Stimulated activated naive CD8-positive, alpha-beta T cell treated with anti-CD3 and anti-CD28 coated beads, Interleukin-15, amount 100 ng/mL, for 72 hours (primary cell): Measurements from ENCODE around the gene GARS1.
A peak's percentile ranks its signal among the peaks of the same experiment; 100 is the strongest.

Source experiments
- ATAC-seq: fragments of 150-1000 bp; cut with Tn5 transposase; 2 replicates; pipeline ENCODE4 v1.10.0; 2021; ENCODE audit warnings: mild to moderate bottlenecking, moderate library complexity
- DNase-seq, 2 donors: peaks; one replicate each; pipeline ENCODE4 v3.0.0; 2021 to 2022
- H3K27ac Mint-ChIP-seq, 2 donors: one replicate each; pipeline ENCODE4 v1.8.0; 2022; ENCODE audit warnings: mild to moderate bottlenecking in 2 of 2, mixed read lengths in 2 of 2, moderate library complexity in 2 of 2
- H3K27me3 Mint-ChIP-seq: one replicate; pipeline ENCODE4 v1.8.0; 2022; ENCODE audit warnings: mixed read lengths
- H3K4me1 Mint-ChIP-seq: one replicate; pipeline ENCODE4 v1.8.0; 2022; ENCODE audit warnings: mild to moderate bottlenecking, mixed read lengths
- H3K4me3 Mint-ChIP-seq, 2 donors: one replicate each; pipeline ENCODE4 v1.8.0; 2022; ENCODE audit warnings: mild to moderate bottlenecking in 2 of 2, mixed read lengths in 2 of 2, moderate library complexity in 1 of 2
- H3K9me3 Mint-ChIP-seq, 2 donors: one replicate each; pipeline ENCODE4 v1.8.0; 2022; ENCODE audit warnings: mixed read lengths in 2 of 2

Gene GARS1

GRCh38 chr7:30667172-30667571 is 72.5 kb downstream of the GARS1 start:
- H3K27me3 Mint-ChIP-seq = no peaks in the 10 kb centered on the region
- ATAC-seq = no peak
- DNase-seq = no peak
- H3K4me1 Mint-ChIP-seq = no peaks in the 10 kb centered on the region
- no peak overlapping the region for H3K4me3 Mint-ChIP-seq
- H3K9me3 Mint-ChIP-seq = peaks cover 0 to 7% of the 10 kb centered on the region in 2 donors
- no peak overlapping the region for H3K27ac Mint-ChIP-seq

- ATAC-seq = no peak
- H3K27me3 Mint-ChIP-seq = no peaks in the 10 kb centered on the region
- no peak overlapping the region for H3K4me3 Mint-ChIP-seq
- peaks cover 0 to 7% of the 10 kb centered on the region in 2 donors for H3K9me3 Mint-ChIP-seq
- H3K4me1 Mint-ChIP-seq = no peaks in the 10 kb centered on the region
- no peak overlapping the region for H3K27ac Mint-ChIP-seq
- no peak for DNase-seq
Observed at GRCh38 chr7:30668102-30668501, 73.4 kb downstream of the GARS1 start.

GRCh38 chr7:30671793-30672465 is 77.3 kb downstream of the GARS1 start:
- Mint-ChIP-seq H3K9me3 (peaks cover 0 to 7% of the 10 kb centered on the region in 2 donors), H3K4me3 (no peak overlapping the region), H3K27me3 (peaks cover 13% of the 10 kb centered on the region), H3K4me1 (no peaks in the 10 kb centered on the region), H3K27ac (no peak overlapping the region)
- no peak for ATAC-seq
- DNase-seq = no peak

GRCh38 chr7:30674420-30674819 is 79.7 kb downstream of the GARS1 start:
- no peak for DNase-seq

GRCh38 chr7:30674876-30675275 is 80.2 kb downstream of the GARS1 start:
- Mint-ChIP-seq H3K27me3 (peaks cover 35% of the 10 kb centered on the region), H3K27ac (no peak overlapping the region), H3K4me3 (no peak overlapping the region), H3K4me1 (no peaks in the 10 kb centered on the region), H3K9me3 (peaks cover 0 to 7% of the 10 kb centered on the region in 2 donors)
- ATAC-seq = no peak
- no peak for DNase-seq

More at GRCh38 chr7:30674420-30674819, 79.7 kb downstream of the GARS1 start:
- H3K4me3 Mint-ChIP-seq = no peak overlapping the region
- no peak for ATAC-seq
- H3K4me1 Mint-ChIP-seq = no peaks in the 10 kb centered on the region
- H3K27ac Mint-ChIP-seq = no peak overlapping the region
- H3K27me3 Mint-ChIP-seq = peaks cover 33% of the 10 kb centered on the region
- H3K9me3 Mint-ChIP-seq = peaks cover 0 to 7% of the 10 kb centered on the region in 2 donors

GRCh38 chr7:30678805-30679204 is 84.1 kb downstream of the GARS1 start:
- Mint-ChIP-seq H3K27me3 (peaks cover 75% of the 10 kb centered on the region), H3K4me3 (no peak overlapping the region), H3K4me1 (peaks cover 17% of the 10 kb centered on the region), H3K27ac (no peak overlapping the region), H3K9me3 (no peaks in the 10 kb centered on the region)
- ATAC-seq (no peak), DNase-seq (no peak)

GRCh38 chr7:30679664-30680063 is 85.0 kb downstream of the GARS1 start:
- peaks cover 17% of the 10 kb centered on the region for H3K4me1 Mint-ChIP-seq
- peaks cover 83% of the 10 kb centered on the region for H3K27me3 Mint-ChIP-seq
- ATAC-seq = no peak
- no peak for DNase-seq
- no peak overlapping the region for H3K4me3 Mint-ChIP-seq
- H3K27ac Mint-ChIP-seq = no peak overlapping the region
- H3K9me3 Mint-ChIP-seq = no peaks in the 10 kb centered on the region

- peak overlapping the region; percentile 62 to 83 for H3K4me3 Mint-ChIP-seq
- peaks cover 17% of the 10 kb centered on the region for H3K4me1 Mint-ChIP-seq
- H3K9me3 Mint-ChIP-seq = no peaks in the 10 kb centered on the region
- ATAC-seq (no peak), DNase-seq (no peak)
- no peak overlapping the region for H3K27ac Mint-ChIP-seq
- peaks cover 92% of the 10 kb centered on the region for H3K27me3 Mint-ChIP-seq
Observed at GRCh38 chr7:30681331-30681797, 86.7 kb downstream of the GARS1 start.

GRCh38 chr7:30681815-30682211 is 87.1 kb downstream of the GARS1 start:
- Mint-ChIP-seq H3K4me1 (peaks cover 17% of the 10 kb centered on the region), H3K27ac (no peak overlapping the region), H3K9me3 (no peaks in the 10 kb centered on the region), H3K27me3 (peaks cover 88% of the 10 kb centered on the region), H3K4me3 (peak overlapping the region; percentile 62 to 83)
- DNase-seq = peak; percentile 9 to 19
- ATAC-seq = peak; percentile 41

- peak; percentile 83 for ATAC-seq
- Mint-ChIP-seq H3K9me3 (no peaks in the 10 kb centered on the region), H3K27me3 (peaks cover 82% of the 10 kb centered on the region), H3K27ac (peak within 1 kb of the TSS in 1 of 2 donors; percentile 64), H3K4me3 (peak within 1 kb of the TSS; percentile 68 to 83), H3K4me1 (peaks cover 22% of the 10 kb centered on the region)
- DNase-seq = peak; percentile 43 to 54
Observed at GRCh38 chr7:30682212-30683083, 87.8 kb downstream of the GARS1 start, which contains the start of gene CRHR2. TSS of gene CRHR2 (minus strand) at chr7:30682456. CDS start at chr7:30682280, 176 bp downstream.

- peaks cover 78% of the 10 kb centered on the region for H3K27me3 Mint-ChIP-seq
Observed at GRCh38 chr7:30683306-30683705, 88.6 kb downstream of the GARS1 start.

More at GRCh38 chr7:30683306-30683705, 88.6 kb downstream of the GARS1 start:
- no peak overlapping the region for H3K4me3 Mint-ChIP-seq
- peaks cover 27% of the 10 kb centered on the region for H3K4me1 Mint-ChIP-seq
- no peaks in the 10 kb centered on the region for H3K9me3 Mint-ChIP-seq
- no peak overlapping the region for H3K27ac Mint-ChIP-seq
- ATAC-seq = no peak
- no peak for DNase-seq
